Epithelial cell of esophagus (primary cell): ENCODE data around the gene CDKN3.
A peak's percentile ranks its signal among the peaks of the same experiment; 100 is the strongest.
"Not testable (repeated sequence)": the region's sequence is repeated elsewhere in the genome, so short reads cannot be mapped to it uniquely, and the experiment has no call there.

Source experiments
- DNase-seq: peaks from one replicate; pipeline ENCODE4 v3.0.0; 2010; ENCODE audit warnings: low read depth
- H3K4me3 ChIP-seq: 2 replicates; pipeline ENCODE4 v1.5.1; 2011; ENCODE audit warnings: mild to moderate bottlenecking, low read length, control low read depth
- CTCF ChIP-seq: IDR thresholded peaks from 2 replicates; pipeline ENCODE4 v1.5.1; 2011; ENCODE audit warnings: low read depth, mild to moderate bottlenecking, low read length, control low read depth, inconsistent platforms; ENCODE audit not compliant: insufficient read depth; ENCODE audit errors: missing control alignments

Gene CDKN3

GRCh38 chr14:54399560-54399959, 2.8 kb downstream of the CDKN3 start:
- no peak for TF ChIP-seq CTCF
- DNase-seq: no peak
- no peak overlapping the region for H3K4me3 ChIP-seq

GRCh38 chr14:54403401-54404005, 6.7 kb downstream of the CDKN3 start:
- DNase-seq, H3K4me3 ChIP-seq: not testable (repeated sequence)

GRCh38 chr14:54410215-54410614, 13.4 kb downstream of the CDKN3 start:
- no peak for TF ChIP-seq CTCF
- DNase-seq: no peak

GRCh38 chr14:54411371-54411770, 14.6 kb downstream of the CDKN3 start:
- TF ChIP-seq CTCF: no peak
- DNase-seq: no peak
- H3K4me3 ChIP-seq: no peak overlapping the region

More at GRCh38 chr14:54410215-54410614, 13.4 kb downstream of the CDKN3 start:
- no peak overlapping the region for H3K4me3 ChIP-seq

- H3K4me3 ChIP-seq: no peak overlapping the region
- peak; percentile 73 for TF ChIP-seq CTCF
- DNase-seq: peak; percentile 57
These were observed 23.8 kb downstream of the CDKN3 start for GRCh38 chr14:54420478-54421142.

GRCh38 chr14:54423991-54424390, 27.2 kb downstream of the CDKN3 start:
- H3K4me3 ChIP-seq: no peak overlapping the region
- no peak for TF ChIP-seq CTCF
- no peak for DNase-seq

GRCh38 chr14:54424479-54424901, 27.7 kb downstream of the CDKN3 start:
- no peak for DNase-seq
- no peak overlapping the region for H3K4me3 ChIP-seq
- TF ChIP-seq CTCF: no peak
